Liver (tissue), 3 donors: ENCODE measurements around the gene PTTG2.

ENCODE experiments used
- GABPA ChIP-seq, 2 donors: IDR thresholded peaks in 1 of 2; conservative IDR thresholded peaks in 1 of 2; 2 replicates each; pipeline ENCODE4 v1.6.1; 2016; ENCODE audit warnings: antibody characterized with exemption in 2 of 2, mild to moderate bottlenecking in 1 of 2, moderate library complexity in 1 of 2
- RAD21 ChIP-seq, 2 donors: IDR thresholded peaks; 2 replicates each; pipeline ENCODE4 v1.6.1; 2016; ENCODE audit warnings: antibody characterized with exemption in 2 of 2, mild to moderate bottlenecking in 2 of 2
- TAF1 ChIP-seq: conservative IDR thresholded peaks from 2 replicates; pipeline ENCODE4 v1.6.1; 2016; ENCODE audit warnings: antibody characterized with exemption, mild to moderate bottlenecking
- TF ChIP-seq, protein P1 (sequence below): fragments of 150-350 bp; IDR thresholded peaks from 2 replicates; pipeline ENCODE4 v1.5.1; 2017; ENCODE audit warnings: improper control_type of control experiment, low read depth, low read length; ENCODE audit not compliant: missing input control
- TF ChIP-seq, protein P2 (sequence below): IDR thresholded peaks from 2 replicates; pipeline ENCODE4 v1.6.1; 2016; ENCODE audit warnings: antibody characterized with exemption
- donor health status: healthy.
- donor health status: healthy.

DNA sequence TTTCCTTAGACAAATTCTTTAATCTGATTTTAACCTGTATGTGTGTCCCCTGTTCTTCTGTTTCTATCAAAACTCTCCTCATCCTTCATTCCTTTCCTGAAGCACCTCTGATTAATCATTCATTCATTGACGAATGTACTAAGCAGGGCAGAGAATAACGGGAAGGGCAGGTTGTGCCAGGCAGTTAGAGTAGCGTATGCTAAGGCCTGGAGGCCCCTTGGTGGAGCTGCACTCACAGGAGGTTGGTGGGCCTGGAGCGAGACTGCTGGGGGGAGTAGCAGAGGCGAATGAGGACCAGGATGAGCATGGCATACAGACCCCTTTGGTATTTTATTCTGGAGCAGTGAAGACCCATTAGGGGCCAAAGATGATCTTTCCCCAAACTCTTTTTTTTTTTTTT lies 22.5 kb downstream of the PTTG2 start:
- TF ChIP-seq, protein P1, sequence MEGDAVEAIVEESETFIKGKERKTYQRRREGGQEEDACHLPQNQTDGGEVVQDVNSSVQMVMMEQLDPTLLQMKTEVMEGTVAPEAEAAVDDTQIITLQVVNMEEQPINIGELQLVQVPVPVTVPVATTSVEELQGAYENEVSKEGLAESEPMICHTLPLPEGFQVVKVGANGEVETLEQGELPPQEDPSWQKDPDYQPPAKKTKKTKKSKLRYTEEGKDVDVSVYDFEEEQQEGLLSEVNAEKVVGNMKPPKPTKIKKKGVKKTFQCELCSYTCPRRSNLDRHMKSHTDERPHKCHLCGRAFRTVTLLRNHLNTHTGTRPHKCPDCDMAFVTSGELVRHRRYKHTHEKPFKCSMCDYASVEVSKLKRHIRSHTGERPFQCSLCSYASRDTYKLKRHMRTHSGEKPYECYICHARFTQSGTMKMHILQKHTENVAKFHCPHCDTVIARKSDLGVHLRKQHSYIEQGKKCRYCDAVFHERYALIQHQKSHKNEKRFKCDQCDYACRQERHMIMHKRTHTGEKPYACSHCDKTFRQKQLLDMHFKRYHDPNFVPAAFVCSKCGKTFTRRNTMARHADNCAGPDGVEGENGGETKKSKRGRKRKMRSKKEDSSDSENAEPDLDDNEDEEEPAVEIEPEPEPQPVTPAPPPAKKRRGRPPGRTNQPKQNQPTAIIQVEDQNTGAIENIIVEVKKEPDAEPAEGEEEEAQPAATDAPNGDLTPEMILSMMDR = no peak
- TF ChIP-seq RAD21 (IDR thresholded peaks at IDR 0.05) (no peak), GABPA (IDR thresholded peaks at IDR 0.05 in 1 of 2, conservative IDR thresholded peaks at IDR 0.05 in 1 of 2) (no peak), TAF1 (no peak)
- TF ChIP-seq, protein P2, sequence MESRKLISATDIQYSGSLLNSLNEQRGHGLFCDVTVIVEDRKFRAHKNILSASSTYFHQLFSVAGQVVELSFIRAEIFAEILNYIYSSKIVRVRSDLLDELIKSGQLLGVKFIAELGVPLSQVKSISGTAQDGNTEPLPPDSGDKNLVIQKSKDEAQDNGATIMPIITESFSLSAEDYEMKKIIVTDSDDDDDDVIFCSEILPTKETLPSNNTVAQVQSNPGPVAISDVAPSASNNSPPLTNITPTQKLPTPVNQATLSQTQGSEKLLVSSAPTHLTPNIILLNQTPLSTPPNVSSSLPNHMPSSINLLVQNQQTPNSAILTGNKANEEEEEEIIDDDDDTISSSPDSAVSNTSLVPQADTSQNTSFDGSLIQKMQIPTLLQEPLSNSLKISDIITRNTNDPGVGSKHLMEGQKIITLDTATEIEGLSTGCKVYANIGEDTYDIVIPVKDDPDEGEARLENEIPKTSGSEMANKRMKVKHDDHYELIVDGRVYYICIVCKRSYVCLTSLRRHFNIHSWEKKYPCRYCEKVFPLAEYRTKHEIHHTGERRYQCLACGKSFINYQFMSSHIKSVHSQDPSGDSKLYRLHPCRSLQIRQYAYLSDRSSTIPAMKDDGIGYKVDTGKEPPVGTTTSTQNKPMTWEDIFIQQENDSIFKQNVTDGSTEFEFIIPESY = no peak
